WTC11 (cell line): ENCODE measurements around the gene TRMO.

ENCODE experiments used
- CREB1 ChIP-seq: sonication (generic); formaldehyde crosslinking; IDR thresholded peaks from 2 replicates; pipeline ENCODE4 v1.8.0; 2023; ENCODE audit warnings: mild to moderate bottlenecking, missing genetic modification reagents
- E2F5 ChIP-seq: sonication (generic); formaldehyde crosslinking; IDR thresholded peaks from 2 replicates; pipeline ENCODE4 v1.8.1; 2022; ENCODE audit warnings: mild to moderate bottlenecking, moderate library complexity, missing genetic modification reagents
- HMGA2 ChIP-seq: fragments of 250-450 bp; sonication (Bioruptor Pico); IDR thresholded peaks from 2 replicates; pipeline ENCODE4 v1.4.0; 2021; ENCODE audit warnings: mild to moderate bottlenecking, moderate library complexity
- KAT7 ChIP-seq: sonication (generic); formaldehyde crosslinking; IDR thresholded peaks from 2 replicates; pipeline ENCODE4 v1.8.1; 2023; ENCODE audit warnings: missing genetic modification reagents, mild to moderate bottlenecking, borderline replicate concordance
- MAX ChIP-seq: sonication (generic); formaldehyde crosslinking; IDR thresholded peaks from 2 replicates; pipeline ENCODE4 v1.8.0; 2022; ENCODE audit warnings: mild to moderate bottlenecking, missing genetic modification reagents
- NR1H2 ChIP-seq: sonication (generic); formaldehyde crosslinking; IDR thresholded peaks from 2 replicates; pipeline ENCODE4 v1.9.0; 2021; ENCODE audit warnings: mild to moderate bottlenecking, moderate library complexity, missing genetic modification reagents
- OVOL2 ChIP-seq: fragments of 250-450 bp; sonication (Bioruptor Pico); IDR thresholded peaks from 2 replicates; pipeline ENCODE4 v1.9.0; 2021; ENCODE audit warnings: mild to moderate bottlenecking, borderline replicate concordance
- RELA ChIP-seq: sonication (generic); formaldehyde crosslinking; IDR thresholded peaks from 2 replicates; pipeline ENCODE4 v1.8.1; 2022; ENCODE audit warnings: missing genetic modification reagents, mild to moderate bottlenecking, borderline replicate concordance
- STAT6 ChIP-seq: sonication (generic); formaldehyde crosslinking; conservative IDR thresholded peaks from 2 replicates; pipeline ENCODE4 v1.8.1; 2023; ENCODE audit warnings: mild to moderate bottlenecking, low read depth, missing genetic modification reagents, moderate library complexity
- ZNF232 ChIP-seq: sonication (generic); formaldehyde crosslinking; IDR thresholded peaks from 2 replicates; pipeline ENCODE4 v1.8.0; 2022; ENCODE audit warnings: mild to moderate bottlenecking, missing genetic modification reagents
- TF ChIP-seq, protein P1 (sequence below): fragments of 200-600 bp; IDR thresholded peaks from 2 replicates; pipeline ENCODE4 v1.8.0; 2022; ENCODE audit warnings: antibody characterized with exemption
- TF ChIP-seq, protein P2 (sequence below): sonication (generic); formaldehyde crosslinking; IDR thresholded peaks from 2 replicates; pipeline ENCODE4 v1.8.1; 2022; ENCODE audit warnings: low read depth, missing genetic modification reagents, borderline replicate concordance

- no peak for TF ChIP-seq MAX (CRISPR knock-in tag)
- no peak for TF ChIP-seq E2F5 (CRISPR knock-in tag)
- TF ChIP-seq ZNF232 = no peak
- TF ChIP-seq, protein P1, sequence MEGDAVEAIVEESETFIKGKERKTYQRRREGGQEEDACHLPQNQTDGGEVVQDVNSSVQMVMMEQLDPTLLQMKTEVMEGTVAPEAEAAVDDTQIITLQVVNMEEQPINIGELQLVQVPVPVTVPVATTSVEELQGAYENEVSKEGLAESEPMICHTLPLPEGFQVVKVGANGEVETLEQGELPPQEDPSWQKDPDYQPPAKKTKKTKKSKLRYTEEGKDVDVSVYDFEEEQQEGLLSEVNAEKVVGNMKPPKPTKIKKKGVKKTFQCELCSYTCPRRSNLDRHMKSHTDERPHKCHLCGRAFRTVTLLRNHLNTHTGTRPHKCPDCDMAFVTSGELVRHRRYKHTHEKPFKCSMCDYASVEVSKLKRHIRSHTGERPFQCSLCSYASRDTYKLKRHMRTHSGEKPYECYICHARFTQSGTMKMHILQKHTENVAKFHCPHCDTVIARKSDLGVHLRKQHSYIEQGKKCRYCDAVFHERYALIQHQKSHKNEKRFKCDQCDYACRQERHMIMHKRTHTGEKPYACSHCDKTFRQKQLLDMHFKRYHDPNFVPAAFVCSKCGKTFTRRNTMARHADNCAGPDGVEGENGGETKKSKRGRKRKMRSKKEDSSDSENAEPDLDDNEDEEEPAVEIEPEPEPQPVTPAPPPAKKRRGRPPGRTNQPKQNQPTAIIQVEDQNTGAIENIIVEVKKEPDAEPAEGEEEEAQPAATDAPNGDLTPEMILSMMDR = no peak
- no peak for TF ChIP-seq RELA
- no peak for TF ChIP-seq OVOL2 (CRISPR knock-in tag)
- TF ChIP-seq HMGA2 = no peak
- TF ChIP-seq STAT6 (CRISPR knock-in tag) = no peak
- TF ChIP-seq, protein P2, sequence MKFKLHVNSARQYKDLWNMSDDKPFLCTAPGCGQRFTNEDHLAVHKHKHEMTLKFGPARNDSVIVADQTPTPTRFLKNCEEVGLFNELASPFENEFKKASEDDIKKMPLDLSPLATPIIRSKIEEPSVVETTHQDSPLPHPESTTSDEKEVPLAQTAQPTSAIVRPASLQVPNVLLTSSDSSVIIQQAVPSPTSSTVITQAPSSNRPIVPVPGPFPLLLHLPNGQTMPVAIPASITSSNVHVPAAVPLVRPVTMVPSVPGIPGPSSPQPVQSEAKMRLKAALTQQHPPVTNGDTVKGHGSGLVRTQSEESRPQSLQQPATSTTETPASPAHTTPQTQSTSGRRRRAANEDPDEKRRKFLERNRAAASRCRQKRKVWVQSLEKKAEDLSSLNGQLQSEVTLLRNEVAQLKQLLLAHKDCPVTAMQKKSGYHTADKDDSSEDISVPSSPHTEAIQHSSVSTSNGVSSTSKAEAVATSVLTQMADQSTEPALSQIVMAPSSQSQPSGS (CRISPR knock-in tag) = no peak
- TF ChIP-seq CREB1 (CRISPR knock-in tag) = no peak
- TF ChIP-seq NR1H2 = no peak
- TF ChIP-seq KAT7 = no peak
These were observed 61.7 kb downstream of the TRMO start for GRCh38 chr9:97860451-97861147.
